Forelimb muscle (tissue), 1 donor: Measurements from ENCODE around the gene APAF1. TPM values are rescaled to one million over a fixed set of nuclear protein-coding genes. Genes with fewer than 3 reads are reported as not detected.

ENCODE experiments used
- DNase-seq: peaks from one replicate; pipeline ENCODE4 v3.0.0-alpha.2; 2013; ENCODE audit warnings: low read depth
- polyA plus RNA-seq: library from polyadenylated mRNA; unstranded; fragments of 120-200 nt; gene quantifications from one replicate; pipeline ENCODE4 v1.2.1, GENCODE V29; 2013; ENCODE audit not compliant: insufficient read length

APAF1 gene
- polyA plus RNA-seq, 1 donor: 24.9 TPM

DNA sequence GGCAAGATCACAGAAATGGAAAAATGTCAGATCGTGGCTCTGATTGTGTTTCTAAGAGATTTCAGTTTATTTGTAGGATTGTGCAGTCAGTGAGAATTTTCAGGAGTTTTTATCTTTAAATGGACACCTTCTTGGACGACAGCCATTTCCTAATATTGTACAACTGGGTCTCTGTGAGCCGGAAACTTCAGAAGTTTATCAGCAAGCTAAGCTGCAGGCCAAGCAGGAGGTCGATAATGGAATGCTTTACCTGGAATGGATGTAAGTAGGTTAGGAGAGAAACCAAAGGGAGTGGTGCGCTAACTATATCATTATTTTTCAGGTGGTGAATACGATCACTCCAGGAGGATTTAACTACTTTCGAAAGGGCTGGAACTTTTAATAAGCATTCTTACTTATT is 26.4 kb downstream of the APAF1 start:
- DNase-seq: no peak

DNA sequence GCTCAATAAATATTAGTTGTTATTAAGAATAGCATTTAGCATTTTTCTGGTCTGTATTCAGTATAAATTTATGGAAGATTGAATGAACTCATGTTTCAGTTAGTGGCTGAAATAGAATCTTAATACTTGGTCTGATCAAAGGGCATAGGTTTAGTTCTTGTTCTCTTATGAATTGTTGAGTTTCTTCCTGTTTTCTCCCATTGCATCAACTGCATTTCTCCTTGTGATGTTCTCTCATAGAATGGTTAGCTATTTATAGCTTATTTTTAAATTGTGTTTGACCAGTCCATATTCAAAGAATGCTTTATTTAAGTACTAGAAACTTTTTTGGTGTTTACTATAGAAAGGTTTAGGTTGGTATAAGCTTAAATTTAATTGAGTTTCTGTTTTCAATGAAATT is 29.8 kb downstream of the APAF1 start:
- DNase-seq: no peak

DNA sequence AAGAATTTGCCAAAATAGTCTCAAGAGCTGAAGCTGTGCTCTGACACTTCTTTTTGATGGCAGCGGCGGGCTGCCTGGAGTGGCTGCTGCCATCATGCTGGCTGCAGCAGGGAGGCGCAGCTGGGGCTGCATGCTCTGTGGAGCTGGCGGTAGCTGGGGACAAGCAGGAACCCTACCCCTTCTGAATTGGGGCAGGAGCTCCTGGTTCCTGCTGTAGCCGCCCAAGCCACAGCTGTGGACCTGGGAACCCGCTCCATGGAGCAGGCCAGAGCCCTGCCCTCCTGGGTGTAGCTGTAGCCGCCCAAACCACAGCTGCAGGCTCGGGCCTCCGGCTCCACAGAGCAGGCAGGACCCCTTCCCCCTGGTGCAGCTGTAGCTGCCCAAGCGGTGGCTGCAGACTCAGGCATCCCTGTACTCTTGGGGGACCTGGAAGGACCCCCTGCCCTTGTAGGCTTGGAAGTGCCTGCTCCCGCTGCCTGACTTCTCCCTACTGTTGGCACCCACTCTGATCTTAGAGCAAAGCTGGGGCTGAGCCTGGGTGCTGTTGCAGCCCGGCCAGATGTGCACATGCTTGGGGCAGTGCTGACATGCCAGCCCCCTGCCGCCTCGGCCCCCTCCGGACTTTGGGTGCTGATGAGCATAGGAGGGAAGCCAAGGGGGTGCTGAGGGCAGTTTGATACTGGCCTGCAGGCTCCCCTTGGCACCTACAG is 33.3 kb downstream of the APAF1 start:
- no peak for DNase-seq

DNA sequence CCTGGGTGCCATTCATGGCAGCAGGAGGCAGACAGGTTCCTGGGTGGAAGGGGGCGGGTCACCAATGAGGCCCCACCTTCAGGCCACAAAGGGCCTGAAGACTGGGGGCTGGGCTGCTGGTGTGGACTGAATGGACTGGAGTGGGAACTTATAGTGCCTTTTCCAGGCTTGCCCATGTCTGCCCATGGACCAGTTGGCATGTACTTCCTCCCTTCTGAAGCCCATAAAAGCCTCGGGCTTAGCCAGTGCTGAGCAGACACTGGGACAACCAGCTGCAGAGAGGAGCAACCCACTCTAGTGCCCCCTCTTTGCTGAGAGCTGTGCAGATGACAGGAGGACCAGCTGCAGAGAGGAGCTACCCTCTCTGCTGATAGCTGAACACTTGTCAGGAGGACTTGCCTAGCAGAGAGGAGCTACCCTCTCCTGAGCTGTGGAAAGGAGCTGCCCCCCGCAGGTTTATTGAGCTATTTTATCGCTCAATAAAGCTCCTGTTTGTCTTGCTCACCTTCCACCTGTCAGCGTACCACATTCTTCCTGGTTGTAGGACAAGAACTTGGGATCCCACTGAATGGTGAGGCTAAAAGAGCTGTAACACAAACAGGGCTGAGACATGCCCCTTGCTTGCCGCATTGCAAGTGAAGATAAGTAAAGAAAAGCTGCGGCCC is 34.0 kb downstream of the APAF1 start:
- DNase-seq: no peak

DNA sequence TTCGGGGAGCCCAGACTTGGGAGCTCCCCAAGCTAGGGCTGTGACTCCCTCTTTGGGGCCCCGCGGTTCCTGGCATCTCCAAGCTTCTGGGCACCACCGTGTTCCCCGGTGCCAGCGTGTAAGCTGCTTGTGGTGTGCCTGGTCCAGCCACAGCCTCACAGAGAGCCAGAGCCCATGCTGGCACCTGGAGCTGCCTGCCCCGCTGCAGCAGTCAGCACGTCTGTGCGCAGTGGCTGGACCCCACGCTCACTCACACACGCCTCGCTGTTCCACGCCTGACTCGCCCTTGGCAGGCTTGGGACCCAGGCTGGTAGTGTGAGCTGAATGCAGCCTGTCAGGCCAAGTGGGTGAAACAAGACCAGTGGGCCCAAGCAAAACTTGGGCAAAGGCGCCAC is 34.5 kb downstream of the APAF1 start:
- DNase-seq: no peak

DNA sequence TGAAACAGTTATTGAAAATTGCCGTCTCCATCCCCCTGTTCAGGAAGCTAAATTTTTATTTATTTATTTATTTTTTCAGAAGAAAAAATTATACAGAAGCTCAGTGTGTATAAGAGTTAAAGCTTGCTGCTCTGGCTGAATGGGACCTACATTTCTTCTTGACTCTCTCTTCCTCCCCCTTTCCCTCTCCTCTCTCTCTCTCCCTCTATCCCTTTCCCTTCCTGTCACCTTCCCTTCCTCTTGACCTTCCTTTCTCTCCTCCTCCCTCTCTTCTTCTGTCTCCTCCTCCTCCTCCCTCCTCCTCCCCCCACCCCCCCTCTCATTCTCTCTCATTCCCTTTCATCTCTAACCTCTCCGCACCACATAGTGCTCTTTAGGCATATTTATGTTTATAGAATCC is 39.1 kb downstream of the APAF1 start:
- DNase-seq: no peak

DNA sequence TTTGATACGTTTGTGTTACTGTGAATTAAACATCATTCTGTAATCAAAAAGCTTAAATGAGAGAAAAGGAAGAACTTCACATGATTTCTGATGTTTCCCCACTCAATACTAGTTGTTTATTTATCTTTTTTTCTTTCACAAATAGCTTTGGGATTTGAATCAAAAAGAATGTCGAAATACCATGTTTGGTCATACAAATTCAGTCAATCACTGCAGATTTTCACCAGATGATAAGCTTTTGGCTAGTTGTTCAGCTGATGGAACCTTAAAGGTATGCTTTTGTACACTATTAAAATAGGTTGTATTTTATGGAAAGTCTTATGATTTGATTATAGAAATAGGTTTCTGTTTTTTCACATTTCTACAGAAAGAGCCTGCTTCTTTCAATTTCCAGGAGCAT is 41.5 kb downstream of the APAF1 start:
- DNase-seq: no peak

DNA sequence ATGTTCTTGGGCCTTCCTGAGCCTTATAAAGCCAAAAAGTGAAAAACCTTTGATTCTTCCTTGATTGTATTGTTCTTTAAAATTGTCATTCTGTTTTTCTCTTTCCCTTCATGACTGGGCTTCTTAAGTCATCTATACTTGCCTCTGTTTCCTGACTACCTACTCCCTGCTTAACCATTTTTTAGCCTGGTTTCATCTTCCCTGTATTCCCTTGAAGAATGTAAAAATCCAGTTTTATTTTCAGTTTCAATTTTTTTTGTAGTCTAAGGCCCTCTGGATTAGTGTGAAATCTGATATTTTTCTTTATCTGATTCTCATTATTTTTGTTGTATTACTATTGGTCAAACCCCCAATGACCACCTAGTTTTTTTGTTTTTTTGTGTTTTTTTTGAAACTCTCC is 46.3 kb downstream of the APAF1 start:
- DNase-seq: no peak

DNA sequence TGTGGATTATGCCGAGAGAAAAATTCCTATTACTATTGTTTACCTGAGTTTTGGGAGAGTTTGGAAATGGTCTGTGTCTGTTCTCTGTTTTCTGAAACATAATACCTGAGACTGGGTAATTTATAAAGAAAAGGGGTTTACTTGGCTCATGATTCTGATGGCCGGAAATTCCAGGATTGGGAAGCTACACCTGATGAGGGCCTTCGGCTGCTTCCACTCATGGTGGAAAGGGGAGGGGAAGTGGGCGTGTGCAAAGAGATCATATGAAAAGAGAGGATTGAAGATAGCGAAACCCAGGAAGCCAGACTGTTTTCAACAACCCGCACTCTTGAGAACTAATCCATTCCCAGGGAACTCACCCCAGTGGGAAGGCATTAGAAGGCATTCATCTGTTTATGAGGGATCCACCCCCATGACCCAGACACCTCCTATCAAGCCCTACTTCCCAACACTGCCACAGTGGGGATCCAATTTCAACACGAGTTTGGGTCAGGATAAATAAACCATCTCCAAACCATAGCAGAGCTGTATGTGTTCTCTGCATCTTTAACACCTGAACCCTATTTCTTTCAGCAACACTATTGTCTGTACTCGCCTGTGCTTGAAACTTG is 51.1 kb downstream of the APAF1 start:
- no peak for DNase-seq

DNA sequence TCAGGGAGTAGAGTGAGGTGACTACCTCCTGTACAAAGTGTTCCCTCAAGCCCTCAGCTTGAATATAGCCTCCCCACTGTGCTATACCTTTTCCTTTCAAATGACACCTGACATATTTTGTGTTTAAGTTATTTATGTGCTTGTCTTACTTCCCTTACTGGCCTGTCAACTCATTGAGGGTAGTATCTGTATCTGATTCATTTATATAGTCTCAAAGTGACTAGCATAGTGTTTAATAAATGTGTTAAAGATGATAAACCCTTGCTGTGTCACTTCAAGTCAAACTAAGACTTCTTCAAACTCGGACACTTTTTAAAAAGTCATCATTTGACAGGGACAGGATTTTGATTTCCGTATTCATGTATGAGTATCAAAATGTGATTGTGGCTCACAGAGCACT is 52.1 kb downstream of the APAF1 start:
- no peak for DNase-seq

DNA sequence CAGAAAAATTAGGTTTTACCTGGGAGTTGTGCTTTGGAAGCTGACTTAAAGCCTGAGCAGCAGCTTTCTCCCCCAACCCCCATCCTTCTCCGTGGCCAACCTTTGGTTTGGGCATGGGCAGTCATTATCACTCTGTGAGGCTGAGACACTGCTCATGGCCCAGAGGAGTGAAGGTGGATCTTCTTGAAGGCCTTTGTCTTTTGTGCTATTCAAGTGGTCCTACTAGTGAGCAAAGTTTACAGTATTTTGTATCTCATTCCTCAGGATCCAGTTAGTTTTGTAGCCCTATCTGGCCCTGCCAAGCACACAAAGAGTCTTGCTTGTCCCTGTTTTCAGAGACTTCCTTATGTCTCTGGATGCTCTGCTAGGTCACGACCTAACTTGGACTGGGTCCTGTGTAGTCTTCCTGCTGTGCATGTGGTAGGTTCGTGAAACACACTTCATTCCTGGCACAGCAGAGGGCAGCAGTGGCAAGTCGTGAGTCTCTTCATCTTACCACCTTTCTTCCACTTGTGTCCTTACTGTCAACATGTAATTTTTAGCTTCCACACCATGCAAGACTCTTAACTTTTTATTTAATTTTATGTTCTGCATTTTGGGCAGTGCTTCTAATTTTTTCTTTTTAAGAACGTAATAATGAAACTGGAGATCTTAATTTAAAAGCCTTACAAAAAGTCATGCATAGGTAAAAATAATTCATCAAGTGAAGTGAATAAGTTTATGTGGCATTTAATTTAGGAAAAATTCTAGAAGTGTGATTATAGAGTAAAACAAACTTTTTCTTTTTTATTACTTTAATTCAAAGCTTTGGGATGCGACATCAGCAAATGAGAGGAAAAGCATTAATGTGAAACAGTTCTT is 53.7 kb downstream of the APAF1 start:
- no peak for DNase-seq

DNA sequence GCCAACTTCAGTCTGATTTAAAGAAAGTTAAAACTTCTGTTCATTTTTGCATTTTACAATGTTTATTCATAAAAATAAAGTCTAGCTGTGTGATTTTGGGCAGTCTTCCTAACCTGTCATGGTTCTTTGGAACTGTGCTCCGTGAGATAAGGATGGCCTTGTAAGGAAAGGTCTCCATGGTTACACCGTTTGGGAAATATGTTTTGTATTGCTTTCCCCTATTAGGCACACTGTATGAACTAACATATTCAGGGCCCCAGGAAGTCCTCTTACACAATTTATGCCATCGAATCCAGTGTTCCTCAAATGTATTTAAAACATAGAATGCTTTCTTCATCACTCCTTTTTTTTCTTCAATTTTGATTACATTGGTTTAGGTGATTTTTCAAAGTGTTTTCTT is 54.5 kb downstream of the APAF1 start:
- no peak for DNase-seq

DNA sequence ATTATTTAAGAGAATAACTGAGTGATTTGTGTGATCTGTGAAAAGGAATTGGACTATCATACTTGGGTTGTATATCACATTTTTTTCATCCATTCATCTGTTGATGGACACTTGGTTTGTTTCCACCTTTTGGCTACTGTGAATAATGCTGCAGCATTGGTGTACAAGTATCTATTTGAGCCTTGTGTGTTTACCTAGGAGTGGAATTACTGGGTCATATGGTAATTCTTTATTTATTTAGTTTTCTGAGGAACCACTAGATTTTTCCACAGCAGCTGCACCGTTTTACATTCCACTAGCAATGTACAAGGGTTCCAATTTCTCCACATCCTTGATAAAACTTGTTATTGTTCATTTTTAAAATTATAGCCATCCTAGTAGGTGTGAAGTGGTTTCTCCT is 56.1 kb downstream of the APAF1 start:
- no peak for DNase-seq

DNA sequence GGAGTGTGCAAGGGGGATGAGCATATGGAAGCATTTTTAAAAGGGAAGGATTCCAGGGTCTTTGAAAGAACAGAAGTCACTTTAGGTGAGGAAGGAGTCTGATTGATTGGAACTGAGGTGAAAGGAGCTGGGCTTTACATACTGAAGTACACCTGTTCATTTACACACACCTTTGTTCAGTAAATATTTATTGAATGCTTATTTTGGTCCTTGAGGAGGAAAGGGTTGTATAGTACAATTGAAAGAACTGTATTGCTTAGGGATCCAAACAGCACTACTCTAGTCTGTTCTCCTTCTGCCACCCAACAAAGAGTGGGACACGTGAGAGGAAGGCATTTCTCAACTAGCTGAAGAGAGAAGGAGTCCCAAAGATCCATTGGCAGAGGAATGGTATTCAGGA is 63.9 kb downstream of the APAF1 start:
- DNase-seq: no peak

DNA sequence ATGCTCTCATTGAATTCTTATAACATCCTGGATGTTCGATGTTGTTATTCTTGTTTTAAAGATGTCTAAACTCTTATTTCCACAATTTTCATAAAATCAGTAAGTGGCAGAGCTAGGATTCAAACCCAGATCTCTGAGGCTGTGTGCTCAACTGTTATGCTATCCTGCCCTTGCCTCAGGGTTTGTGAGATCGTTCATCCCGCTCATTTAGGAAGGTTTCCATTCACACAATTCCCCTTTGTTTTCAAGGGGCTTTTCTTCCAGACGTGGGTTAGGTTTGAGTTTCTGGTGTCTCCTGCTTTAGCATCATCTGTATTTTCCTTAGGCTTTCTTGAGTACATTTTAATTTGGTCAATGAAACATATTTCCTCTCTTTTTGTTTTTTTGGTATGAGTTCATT is 69.3 kb downstream of the APAF1 start:
- no peak for DNase-seq

DNA sequence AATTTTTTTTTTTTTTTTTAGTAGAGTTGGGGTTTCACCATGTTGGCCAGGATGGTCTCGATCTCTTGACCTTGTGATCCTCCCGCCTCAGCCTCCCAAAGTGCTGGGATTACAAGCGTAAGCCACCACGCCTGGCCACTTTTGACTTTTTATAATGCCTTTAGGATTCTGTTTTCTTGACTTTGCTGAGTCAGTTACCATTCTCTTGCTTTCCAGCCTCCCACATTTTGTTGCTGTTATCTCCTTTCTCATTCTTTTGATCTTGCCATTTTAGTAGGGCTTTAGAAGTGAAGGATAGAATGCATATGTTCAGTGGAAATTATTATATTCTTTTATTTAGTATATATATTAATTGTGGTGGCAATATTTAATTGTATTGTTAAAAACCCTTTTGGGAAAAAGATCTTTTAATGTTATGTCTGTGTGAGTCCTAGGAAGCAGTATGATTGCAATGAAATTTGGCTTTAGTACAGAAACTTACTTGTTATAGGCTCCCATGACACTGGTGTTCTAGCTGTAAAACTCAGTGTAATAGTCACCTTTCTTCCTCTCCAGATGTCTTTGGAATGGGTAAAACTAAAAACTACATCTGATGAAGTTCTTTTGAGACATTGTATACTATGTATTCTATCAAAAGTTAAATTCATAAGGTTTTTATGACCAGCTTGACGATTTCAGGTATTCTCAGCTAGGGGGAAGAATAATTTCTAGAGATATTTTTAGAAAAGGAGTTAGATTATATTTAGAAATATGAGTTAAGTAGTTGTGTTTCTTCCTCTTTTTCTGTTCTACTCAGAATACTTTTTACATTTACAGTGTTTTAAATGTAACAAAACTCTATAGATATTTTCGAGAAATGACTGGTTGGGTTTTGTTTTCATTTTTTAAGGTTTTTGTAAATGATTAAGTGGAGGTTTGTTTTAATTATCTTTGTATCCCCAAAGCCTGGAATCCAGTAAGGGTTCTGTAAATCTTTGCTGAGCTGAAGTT is 74.7 kb downstream of the APAF1 start:
- DNase-seq: no peak

DNA sequence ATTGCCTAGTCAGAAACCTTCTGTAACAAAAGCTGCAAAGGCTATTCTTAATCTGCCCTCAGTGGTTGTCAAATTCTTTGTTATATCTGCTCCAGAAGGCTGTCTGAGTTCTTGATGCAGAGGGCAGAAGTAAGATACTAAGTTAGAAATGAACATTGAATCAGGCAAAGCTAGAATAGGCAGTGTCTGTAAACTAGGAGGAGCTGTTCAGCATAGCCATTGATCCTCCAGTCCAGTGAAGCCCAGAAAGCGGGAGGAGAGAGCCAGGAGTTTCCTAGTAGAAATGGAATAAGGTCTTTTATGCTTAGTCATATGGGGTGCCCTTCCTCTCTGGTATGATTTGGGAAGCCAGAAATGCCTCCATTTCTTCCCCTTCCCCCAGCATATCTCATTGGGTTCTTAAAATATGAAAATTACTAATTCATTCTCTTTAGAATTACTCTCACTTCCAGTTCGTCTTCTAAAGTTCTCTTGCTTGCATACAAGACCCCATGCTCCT is 76.2 kb downstream of the APAF1 start:
- no peak for DNase-seq

DNA sequence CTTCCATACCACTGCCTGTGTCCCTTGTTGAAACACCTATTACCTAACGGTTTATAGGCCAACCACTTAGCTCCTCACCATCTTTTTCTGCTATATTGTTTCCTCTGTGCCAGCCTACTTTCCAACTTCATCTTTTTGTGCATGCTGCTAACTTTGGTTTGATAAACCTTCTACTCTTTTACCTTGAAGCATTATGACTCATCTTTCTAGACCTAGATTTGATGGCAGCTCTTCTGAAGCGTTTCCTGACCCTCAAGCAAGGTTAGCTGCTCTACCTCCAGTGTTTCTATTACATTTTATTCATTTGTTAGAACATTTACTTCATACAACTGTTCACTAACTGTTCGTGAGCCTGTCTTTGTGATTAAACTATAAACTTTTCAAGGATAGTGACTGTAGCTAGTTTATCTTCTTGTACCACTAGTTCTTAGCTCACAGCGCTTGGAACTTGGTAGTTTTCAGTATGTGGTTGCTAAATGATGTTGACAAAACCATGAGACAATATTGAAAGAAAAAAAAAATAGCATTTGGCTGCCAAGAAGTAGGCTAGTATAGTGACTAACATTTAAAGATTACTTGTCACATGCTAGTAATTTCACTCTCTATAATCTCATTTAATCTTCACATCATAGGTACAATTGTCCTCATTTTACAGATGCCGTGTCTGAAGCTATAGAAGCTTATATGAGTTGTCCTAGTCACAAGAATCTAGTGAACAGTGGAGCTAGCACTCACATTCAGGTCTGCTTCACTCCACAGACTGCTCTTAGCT is 79.5 kb downstream of the APAF1 start:
- DNase-seq: no peak

DNA sequence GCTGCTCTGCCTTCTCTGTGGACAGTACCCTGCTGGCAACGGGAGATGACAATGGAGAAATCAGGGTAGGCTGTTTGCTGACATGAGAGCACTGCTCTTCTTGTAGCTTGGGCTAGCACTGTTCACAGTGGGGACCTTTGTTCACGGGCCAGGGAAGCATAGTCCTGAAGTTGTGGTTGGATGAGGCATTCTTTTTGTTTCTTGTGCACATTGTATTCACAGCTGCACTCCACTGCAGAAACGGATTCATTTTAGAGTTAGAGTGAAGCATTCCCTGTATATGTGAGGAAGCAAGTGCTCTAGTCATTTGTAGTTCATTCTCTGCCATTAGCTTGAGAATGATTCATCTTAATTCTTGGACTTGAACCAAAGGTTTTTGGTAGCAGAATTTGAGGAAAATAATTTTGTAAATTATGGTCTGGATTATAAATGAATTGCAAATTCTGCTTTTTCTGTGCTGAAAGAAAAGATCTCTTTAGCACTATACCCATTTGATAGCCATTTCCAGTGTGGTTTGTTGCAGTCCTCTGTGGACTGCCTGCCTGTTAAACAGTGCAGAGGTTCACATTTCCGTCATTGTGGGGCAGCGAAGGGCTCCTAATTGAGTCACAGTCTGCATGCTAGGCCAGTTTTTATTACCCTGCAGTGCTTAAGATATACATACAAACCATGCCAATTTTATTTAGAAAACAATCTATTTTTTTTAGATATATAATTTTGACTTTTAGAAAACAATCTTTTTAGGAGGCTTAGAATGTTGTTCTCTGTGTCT is 80.6 kb downstream of the APAF1 start:
- DNase-seq: no peak
